ENCODE measurements around the gene CNTNAP5.

Gene CNTNAP5

GRCh38 chr2:124343827-124344498, 318.9 kb downstream of the CNTNAP5 start:
- Histone ChIP-seq H3K4me3 (ENCODE audit: low read length, poor library complexity, severe bottlenecking) (no peak overlapping the region), H3K4me2 (ENCODE audit: low read depth, low read length, poor library complexity, severe bottlenecking) (no peak overlapping the region), H3K27me3 (ENCODE audit: insufficient read depth, low read length, poor library complexity, severe bottlenecking) (no peaks in the 10 kb centered on the region), H3K4me1 (ENCODE audit: insufficient read depth, low read length, poor library complexity, severe bottlenecking) (no peaks in the 10 kb centered on the region), H3K79me2 (ENCODE audit: insufficient read depth, low read length) (no peaks in the 10 kb centered on the region), H2AFZ (ENCODE audit: low read length) (no peak overlapping the region), H3K9me2 (replicated peaks; ENCODE audit: low read depth, low read length) (no peaks in the 10 kb centered on the region), H3K36me3 (ENCODE audit: insufficient read depth, low read length) (no peaks in the 10 kb centered on the region), H4K20me1 (ENCODE audit: insufficient read depth, low read length, poor library complexity, severe bottlenecking) (no peaks in the 10 kb centered on the region), H3F3A (ENCODE audit: low read depth) (no peaks in the 10 kb centered on the region), H3K9me3 (ENCODE audit: insufficient read depth, low read depth, low read length) (no peaks in the 10 kb centered on the region), H3K9ac (ENCODE audit: low read depth, low read length, poor library complexity, severe bottlenecking) (no peak overlapping the region)
- no peak for TF ChIP-seq CTCF (conservative IDR thresholded peaks at IDR 0.05; ENCODE audit: low read length)
- no peak for TF ChIP-seq EZH2phosphoT487 (IDR thresholded peaks at IDR 0.05; ENCODE audit: borderline replicate concordance)

- Histone ChIP-seq H3K79me2 (ENCODE audit: insufficient read depth, low read length) (no peaks in the 10 kb centered on the region), H2AFZ (ENCODE audit: low read length) (no peak overlapping the region), H3F3A (ENCODE audit: low read depth) (no peaks in the 10 kb centered on the region)
These were observed 322.1 kb downstream of the CNTNAP5 start for GRCh38 chr2:124347209-124347608.

DNA sequence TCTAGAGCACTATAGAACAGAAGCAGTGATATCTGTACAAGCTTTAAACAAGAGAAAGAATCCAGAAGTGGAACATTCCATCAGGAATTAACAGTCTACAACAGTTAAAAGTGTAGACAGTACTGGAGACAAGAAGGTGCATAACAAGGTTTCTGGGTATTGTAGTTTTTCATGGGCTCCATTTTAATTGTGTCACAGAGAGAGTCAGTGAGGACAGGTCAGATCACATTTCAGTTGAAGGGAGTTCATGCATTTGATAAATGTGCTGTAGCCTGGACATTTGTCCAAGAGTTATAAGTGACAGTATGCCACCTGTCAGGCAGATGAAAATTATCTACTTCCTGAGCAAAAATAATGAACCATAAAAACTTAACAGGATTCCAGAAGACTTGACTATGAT, 328.6 kb downstream of the CNTNAP5 start:
- no peaks in the 10 kb centered on the region for H3K9me3 ChIP-seq (ENCODE audit: insufficient read depth, low read depth, low read length)
- H4K20me1 ChIP-seq (ENCODE audit: insufficient read depth, low read length, poor library complexity, severe bottlenecking), result no peaks in the 10 kb centered on the region
- no peaks in the 10 kb centered on the region for H3K4me1 ChIP-seq (ENCODE audit: insufficient read depth, low read length, poor library complexity, severe bottlenecking)
- H3K4me2 ChIP-seq (ENCODE audit: low read depth, low read length, poor library complexity, severe bottlenecking), result no peak overlapping the region
- H3F3A ChIP-seq (ENCODE audit: low read depth), result no peaks in the 10 kb centered on the region
- H3K9ac ChIP-seq (ENCODE audit: low read depth, low read length, poor library complexity, severe bottlenecking), result no peak overlapping the region
- TF ChIP-seq CTCF (conservative IDR thresholded peaks at IDR 0.05; ENCODE audit: low read length) (no peak), EZH2phosphoT487 (IDR thresholded peaks at IDR 0.05; ENCODE audit: borderline replicate concordance) (no peak)
- H3K4me3 ChIP-seq (ENCODE audit: low read length, poor library complexity, severe bottlenecking), result no peak overlapping the region
- H3K36me3 ChIP-seq (ENCODE audit: insufficient read depth, low read length), result no peaks in the 10 kb centered on the region
- H3K79me2 ChIP-seq (ENCODE audit: insufficient read depth, low read length), result no peaks in the 10 kb centered on the region
- H2AFZ ChIP-seq (ENCODE audit: low read length), result no peak overlapping the region
- 0 out of 2 replicates have a peak, but pooled peaks cover 3% of the 10 kb centered on the region for H3K9me2 ChIP-seq (replicated peaks; ENCODE audit: low read depth, low read length)
- no peaks in the 10 kb centered on the region for H3K27me3 ChIP-seq (ENCODE audit: insufficient read depth, low read length, poor library complexity, severe bottlenecking)

More at GRCh38 chr2:124347209-124347608, 322.1 kb downstream of the CNTNAP5 start:
- H4K20me1 ChIP-seq (ENCODE audit: insufficient read depth, low read length, poor library complexity, severe bottlenecking), result no peaks in the 10 kb centered on the region
- no peaks in the 10 kb centered on the region for H3K9me2 ChIP-seq (replicated peaks; ENCODE audit: low read depth, low read length)
- no peaks in the 10 kb centered on the region for H3K36me3 ChIP-seq (ENCODE audit: insufficient read depth, low read length)
- no peaks in the 10 kb centered on the region for H3K9me3 ChIP-seq (ENCODE audit: insufficient read depth, low read depth, low read length)
- TF ChIP-seq CTCF (conservative IDR thresholded peaks at IDR 0.05; ENCODE audit: low read length), result no peak
- no peak for TF ChIP-seq EZH2phosphoT487 (IDR thresholded peaks at IDR 0.05; ENCODE audit: borderline replicate concordance)
- H3K27me3 ChIP-seq (ENCODE audit: insufficient read depth, low read length, poor library complexity, severe bottlenecking), result no peaks in the 10 kb centered on the region
- H3K4me2 ChIP-seq (ENCODE audit: low read depth, low read length, poor library complexity, severe bottlenecking), result no peak overlapping the region
- H3K4me3 ChIP-seq (ENCODE audit: low read length, poor library complexity, severe bottlenecking), result no peak overlapping the region
- H3K9ac ChIP-seq (ENCODE audit: low read depth, low read length, poor library complexity, severe bottlenecking), result no peak overlapping the region
- no peaks in the 10 kb centered on the region for H3K4me1 ChIP-seq (ENCODE audit: insufficient read depth, low read length, poor library complexity, severe bottlenecking)
